GM21447 (cell line): ENCODE results near the gene BICDL2.

Experiments used
- ATAC-seq: cut with Tn5 transposase; IDR thresholded peaks from one replicate; pipeline ENCODE4 v1.9.1; 2021; ENCODE audit not compliant: unreplicated experiment

Gene BICDL2

GRCh38 chr16:3026609-3027488, 9.9 kb downstream of the BICDL2 start:
- no peak for ATAC-seq

DNA sequence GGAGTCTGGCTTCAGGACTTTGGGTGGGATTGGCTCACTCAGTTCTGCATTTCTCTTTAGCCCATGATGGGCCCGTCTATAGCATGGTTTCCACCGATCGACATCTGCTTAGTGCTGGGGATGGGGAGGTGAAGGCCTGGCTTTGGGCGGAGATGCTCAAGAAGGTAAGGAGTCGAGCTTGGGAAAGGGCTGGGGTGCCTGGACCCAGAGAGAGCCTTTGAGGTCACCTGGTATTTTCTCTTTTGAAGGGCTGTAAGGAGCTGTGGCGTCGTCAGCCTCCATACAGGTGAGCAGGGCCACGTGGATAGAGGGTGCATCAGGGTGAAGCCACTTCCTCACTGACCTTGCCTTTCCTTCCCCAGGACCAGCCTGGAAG, 10.8 kb downstream of the BICDL2 start:
- no peak for ATAC-seq

- no peak for ATAC-seq
Observed at GRCh38 chr16:3025032-3026002, 11.4 kb downstream of the BICDL2 start.

GRCh38 chr16:3023669-3024478, 12.9 kb downstream of the BICDL2 start, which contains the start of the genes HCFC1R1 and THOC6:
HCFC1R1 (minus strand) TSS chr16:3023942; CDS start chr16:3023941, 1 bp downstream.
THOC6 (plus strand) TSS chr16:3024035; CDS start chr16:3024327, 292 bp downstream.
- ATAC-seq, result peak; percentile 63

DNA sequence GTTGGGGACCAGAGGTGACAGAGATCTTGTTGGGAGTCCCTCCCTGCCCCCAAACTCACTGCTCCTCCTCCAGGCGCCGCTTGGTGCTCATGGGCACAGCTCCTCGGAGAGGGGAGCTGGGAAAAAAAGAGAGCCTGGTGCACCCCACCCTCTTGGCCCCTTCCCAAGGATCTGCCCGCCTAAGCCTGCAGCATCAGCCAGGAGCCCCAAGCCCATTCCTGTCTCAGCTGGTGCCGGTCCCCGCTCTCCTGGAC, 13.4 kb downstream of the BICDL2 start:
- no peak for ATAC-seq

- no peak for ATAC-seq
Observed at GRCh38 chr16:3022684-3023414, 13.9 kb downstream of the BICDL2 start.

DNA sequence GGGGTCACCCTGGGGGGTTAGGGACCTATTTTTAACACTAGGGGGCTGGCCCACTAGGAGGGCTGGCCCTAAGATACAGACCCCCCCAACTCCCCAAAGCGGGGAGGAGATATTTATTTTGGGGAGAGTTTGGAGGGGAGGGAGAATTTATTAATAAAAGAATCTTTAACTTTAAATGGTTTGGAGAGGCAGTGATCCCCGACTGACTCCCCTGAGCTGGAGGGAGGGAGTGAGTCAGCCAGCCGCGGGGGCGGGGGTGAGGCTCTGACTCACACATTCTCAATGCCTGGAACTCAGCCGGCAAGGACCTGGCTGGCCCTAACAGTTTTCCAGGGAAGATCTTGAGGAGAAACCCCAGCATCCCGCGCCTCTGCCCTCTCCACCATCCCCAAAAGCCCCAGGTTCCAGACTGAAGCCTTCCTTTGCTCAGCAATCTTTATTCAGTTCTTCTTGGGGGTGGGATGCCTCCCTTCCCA, 14.5 kb downstream of the BICDL2 start:
- ATAC-seq, result no peak

DNA sequence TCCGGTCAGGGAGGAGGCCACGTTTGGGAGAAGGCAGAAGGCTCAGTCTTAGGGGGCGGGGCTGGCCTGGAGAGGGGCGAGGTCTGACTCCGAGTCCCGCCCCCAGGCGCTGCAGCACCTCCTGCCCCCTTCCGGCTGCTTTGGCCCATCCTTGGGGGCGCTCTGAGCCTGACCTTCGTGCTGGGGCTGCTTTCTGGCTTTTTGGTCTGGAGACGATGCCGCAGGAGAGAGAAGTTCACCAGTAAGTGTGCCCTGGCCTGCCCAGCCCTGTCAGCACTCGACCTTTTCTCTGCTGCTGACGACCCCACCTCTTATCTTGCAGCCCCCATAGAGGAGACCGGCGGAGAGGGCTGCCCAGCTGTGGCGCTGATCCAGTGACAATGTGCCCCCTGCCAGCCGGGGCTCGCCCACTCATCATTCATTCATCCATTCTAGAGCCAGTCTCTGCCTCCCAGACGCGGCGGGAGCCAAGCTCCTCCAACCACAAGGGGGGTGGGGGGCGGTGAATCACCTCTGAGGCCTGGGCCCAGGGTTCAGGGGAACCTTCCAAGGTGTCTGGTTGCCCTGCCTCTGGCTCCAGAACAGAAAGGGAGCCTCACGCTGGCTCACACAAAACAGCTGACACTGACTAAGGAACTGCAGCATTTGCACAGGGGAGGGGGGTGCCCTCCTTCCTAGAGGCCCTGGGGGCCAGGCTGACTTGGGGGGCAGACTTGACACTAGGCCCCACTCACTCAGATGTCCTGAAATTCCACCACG, 15.1 kb downstream of the BICDL2 start:
- ATAC-seq, result no peak

DNA sequence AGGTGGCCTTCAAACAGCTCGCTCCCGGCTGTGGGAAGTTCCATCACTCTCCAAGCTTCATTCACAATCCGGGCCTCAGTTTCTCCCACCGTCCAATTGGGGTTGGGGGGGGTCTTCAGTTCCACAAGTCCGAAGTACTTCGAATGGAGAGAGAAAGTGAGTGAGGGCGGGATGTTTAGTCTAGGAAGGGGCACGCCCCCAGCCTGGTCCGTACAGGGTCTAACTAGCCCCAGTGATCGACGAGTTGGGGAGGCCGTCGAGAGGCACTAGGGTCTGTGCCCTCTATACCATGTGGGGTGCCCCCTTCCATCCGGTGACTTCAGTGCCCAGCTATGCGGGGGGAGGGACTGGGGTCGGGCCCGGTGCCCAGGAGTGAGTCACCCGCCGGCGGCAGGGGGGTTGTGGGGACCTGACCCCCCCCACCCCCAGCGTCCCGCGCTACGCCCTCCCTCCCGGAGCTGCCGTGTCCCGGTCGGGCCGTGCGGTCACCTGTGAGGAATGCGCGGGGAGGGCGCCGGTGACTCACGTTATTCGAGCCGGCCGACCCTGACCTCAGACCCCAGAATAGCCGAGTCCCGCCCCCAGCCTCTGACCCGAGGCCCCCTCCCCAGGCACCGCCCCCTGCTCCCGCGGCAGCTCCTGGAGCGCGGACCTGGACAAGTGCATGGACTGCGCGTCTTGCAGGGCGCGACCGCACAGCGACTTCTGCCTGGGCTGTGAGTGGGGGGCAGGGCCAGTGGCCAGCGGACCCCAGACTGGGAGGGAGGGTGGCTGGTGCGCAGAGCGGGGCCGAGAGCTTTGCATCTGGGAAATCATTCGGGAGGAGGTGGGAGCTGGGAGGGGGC, 15.9 kb downstream of the BICDL2 start:
- ATAC-seq, result no peak

- no peak for ATAC-seq
Observed at GRCh38 chr16:3020247-3020603, 16.5 kb downstream of the BICDL2 start, which contains the start of gene TNFRSF12A. TNFRSF12A (plus strand) TSS chr16:3020368; CDS start chr16:3020398, 30 bp downstream.

DNA sequence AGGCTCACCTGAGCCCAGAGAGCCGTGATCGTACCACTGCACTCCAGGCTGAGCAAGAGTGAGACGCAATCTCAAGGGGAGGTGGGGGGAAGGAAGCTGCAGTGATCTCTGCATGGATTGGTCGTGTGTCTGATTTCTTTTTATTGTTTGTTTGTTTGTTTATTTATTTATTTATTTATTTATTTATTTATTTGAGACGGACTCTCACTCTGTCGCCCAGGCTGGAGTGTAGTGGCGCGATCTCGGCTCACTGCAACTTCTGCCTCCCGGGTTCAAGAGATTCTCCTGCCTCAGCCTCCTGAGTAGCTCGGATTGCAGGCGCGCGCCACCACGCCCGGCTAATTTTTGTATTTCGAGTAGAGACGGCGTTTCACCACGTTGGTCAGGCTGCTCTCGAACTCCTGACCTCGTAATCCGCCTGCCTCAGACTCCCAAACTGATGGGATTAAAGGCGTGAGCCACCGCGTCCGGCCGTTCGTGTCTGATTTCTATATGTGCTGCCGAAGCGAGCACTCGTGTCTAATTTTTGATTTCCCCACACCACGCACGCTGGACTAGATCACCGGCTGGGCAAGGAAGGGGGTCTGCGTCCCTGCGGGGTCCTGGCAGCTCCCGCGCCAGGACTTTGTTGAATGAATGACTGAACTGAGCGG, 17.0 kb downstream of the BICDL2 start:
- no peak for ATAC-seq

DNA sequence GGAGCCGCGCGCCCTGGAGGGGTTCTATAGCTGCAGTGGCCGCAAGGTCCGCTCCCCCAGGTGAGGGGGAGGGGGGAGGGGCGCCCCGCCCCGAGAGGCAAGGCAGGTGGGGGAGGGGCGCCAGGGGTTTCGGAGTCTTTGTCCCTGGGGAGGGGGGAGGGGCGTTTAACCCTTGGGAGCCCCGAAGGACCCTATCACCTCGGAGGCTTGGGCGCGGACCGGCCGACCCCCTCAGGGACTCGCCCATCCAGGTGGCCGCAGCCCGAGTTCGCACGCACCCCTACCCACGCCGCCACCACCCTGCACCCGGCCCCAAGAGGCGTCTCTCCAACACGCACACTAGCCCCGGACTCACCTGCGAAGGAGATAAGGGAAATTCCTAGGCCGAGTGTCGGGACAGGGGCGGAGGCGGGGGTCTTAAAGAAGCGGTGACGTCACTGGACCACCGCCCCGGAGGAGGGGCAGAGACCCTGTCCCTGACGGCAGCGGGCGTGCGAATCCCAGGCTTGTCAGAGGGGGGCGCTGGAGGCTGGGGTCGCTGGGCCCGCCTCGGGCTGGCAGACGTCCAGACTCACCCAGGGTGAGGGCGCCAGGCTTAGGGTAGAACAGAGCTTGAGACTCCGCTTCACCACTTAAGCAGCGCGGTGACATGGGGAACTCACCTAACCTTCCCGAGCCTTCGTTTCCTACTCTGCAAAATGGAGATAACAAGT, 18.8 kb downstream of the BICDL2 start, which contains the start of gene CLDN6:
Gene CLDN6, minus strand, starts transcription at position 390 of the 713 bp plus-strand sequence. CDS start 2,162 bp downstream, outside the sequence.
- no peak for ATAC-seq

DNA sequence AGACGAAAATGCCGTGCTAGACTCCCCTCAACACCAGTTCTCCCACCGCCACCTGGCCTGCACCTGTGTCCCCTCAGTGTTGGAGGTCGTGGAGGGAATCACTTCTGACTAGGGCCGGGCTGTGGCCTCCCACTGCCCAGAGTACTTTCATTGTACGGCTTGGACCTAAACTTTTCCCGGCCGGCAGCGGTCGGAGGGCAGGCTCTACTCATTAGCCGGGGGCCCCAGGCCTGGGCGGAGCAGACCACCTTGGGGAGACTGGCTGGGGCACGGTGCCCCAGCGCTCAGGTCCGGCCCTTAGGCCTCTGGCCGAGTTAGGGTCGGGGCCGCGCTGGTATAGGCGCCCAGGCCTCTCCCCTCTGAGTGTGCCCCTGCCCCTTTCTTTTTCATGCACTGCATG, 19.4 kb downstream of the BICDL2 start:
- no peak for ATAC-seq

- ATAC-seq, result no peak
Observed at GRCh38 chr16:3015865-3016521, 20.8 kb downstream of the BICDL2 start.

DNA sequence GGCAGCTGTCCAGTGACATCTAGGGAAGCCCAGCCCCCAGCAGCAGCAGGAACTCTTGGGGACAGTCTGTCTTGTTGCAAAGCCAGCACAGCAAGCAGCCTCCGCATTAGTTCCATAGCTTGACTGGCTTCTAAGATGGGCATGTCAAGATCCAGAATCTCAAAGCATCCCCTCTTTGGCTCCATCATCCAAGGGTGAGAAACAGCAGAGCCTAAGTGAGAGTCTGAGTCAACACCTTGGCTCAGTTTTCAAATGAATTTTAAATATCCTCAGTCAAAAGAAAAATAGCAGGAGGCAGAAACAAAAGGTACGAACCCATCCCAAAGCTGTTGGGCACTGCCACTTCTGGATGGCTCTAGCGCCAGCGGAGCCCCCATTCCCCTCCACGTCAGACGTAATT, 21.8 kb downstream of the BICDL2 start:
- ATAC-seq, result no peak

- ATAC-seq, result no peak
Observed at GRCh38 chr16:3013998-3014690, 22.6 kb downstream of the BICDL2 start.
